OCI-LY7 (cell line): Measurements from ENCODE around the gene ILKAP.

ENCODE experiments used
- CTCF ChIP-seq: fragments of 200-600 bp; sonication (generic); conservative IDR thresholded peaks from 2 replicates; pipeline ENCODE4 v1.5.1; 2014; ENCODE audit warnings: mild to moderate bottlenecking, antibody characterized with exemption, low read length, moderate library complexity, mixed read lengths
- EZH2phosphoT487 ChIP-seq: fragments of 200-600 bp; sonication (generic); IDR thresholded peaks from 2 replicates; pipeline ENCODE4 v1.6.1; 2018; ENCODE audit warnings: low read depth, borderline replicate concordance, mild to moderate bottlenecking, mixed run types, antibody characterized with exemption, low read length, moderate library complexity, mixed read lengths

DNA sequence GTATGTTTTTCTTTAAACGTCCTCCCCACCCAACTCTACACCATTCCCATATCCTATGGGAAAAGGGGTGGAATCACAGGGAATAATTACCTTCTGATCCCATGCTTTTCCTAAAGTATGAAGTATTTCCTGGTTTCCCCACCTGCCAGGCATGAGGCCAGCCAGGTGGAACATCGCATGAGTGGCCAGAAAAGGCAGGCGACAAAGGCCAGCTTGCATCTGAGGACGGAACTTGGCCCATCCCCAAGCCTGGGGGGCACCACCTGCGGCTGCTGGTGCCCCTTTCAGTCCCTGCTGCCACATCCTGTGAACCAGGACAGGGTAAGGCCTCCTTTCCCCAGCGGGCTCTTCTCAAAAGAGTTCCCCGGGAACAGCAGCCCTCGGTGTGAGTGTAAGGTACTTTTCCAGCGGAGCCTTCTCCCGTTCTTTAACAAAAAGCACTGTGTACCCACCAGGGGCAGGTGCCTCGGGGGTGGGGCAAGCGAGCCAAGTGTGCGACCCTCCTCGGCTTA, 45.9 kb downstream of the ILKAP start:
- TF ChIP-seq CTCF (no peak), EZH2phosphoT487 (no peak)
